Measurements from ENCODE around the gene GINS3.

DNA sequence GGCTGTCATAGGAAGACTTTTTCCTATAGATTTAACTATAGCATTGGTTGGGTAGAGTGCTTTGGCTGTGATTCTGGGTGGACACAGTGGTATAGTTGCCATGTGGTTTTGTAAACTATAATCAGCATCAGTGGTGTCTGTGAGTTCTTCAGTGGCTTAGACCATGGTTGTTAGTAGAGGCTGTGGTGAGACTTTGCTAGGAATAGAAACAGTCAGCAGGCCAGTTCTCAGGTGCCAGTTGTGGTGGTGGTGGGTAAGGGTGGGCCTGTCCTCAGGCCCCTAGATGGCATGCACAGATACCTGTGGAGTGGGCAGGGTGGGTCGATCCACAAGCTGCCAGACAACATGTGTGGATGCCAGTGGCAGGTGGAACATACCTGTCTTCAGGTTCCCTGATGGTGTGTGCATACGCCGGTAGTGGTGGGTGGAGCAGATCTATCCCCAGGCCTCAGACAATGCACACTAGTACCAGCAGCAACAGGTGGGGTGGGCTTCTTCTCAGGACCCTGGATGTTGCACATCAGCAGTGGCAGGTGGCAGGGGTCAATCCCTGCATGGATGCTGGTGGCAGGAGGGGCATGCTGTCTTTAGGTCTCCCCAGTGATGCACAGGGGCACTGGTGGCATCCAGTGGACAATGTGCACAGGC, 28.4 kb upstream of the GINS3 start:
- TF ChIP-seq, protein P1, sequence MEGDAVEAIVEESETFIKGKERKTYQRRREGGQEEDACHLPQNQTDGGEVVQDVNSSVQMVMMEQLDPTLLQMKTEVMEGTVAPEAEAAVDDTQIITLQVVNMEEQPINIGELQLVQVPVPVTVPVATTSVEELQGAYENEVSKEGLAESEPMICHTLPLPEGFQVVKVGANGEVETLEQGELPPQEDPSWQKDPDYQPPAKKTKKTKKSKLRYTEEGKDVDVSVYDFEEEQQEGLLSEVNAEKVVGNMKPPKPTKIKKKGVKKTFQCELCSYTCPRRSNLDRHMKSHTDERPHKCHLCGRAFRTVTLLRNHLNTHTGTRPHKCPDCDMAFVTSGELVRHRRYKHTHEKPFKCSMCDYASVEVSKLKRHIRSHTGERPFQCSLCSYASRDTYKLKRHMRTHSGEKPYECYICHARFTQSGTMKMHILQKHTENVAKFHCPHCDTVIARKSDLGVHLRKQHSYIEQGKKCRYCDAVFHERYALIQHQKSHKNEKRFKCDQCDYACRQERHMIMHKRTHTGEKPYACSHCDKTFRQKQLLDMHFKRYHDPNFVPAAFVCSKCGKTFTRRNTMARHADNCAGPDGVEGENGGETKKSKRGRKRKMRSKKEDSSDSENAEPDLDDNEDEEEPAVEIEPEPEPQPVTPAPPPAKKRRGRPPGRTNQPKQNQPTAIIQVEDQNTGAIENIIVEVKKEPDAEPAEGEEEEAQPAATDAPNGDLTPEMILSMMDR (conservative IDR thresholded peaks at IDR 0.05): no peak
- no peak for TF ChIP-seq ZFX (IDR thresholded peaks at IDR 0.05)
